Posterior cingulate gyrus (tissue), 11 donors: ENCODE data around the gene NKAP.

ENCODE experiments used
- DNase-seq, 10 donors: peaks; one replicate each; pipeline versions ENCODE4 v3.0.0 to v3.0.0-alpha.2; 2020 to 2021; ENCODE audit warnings: mixed read lengths in 3 of 10
- intact Hi-C: fragments of 100-400 bp; cut with DNase I; formaldehyde crosslinking; loops from one replicate; pipeline ENCODE4 v1.15.1; 2023

NKAP gene

DNA sequence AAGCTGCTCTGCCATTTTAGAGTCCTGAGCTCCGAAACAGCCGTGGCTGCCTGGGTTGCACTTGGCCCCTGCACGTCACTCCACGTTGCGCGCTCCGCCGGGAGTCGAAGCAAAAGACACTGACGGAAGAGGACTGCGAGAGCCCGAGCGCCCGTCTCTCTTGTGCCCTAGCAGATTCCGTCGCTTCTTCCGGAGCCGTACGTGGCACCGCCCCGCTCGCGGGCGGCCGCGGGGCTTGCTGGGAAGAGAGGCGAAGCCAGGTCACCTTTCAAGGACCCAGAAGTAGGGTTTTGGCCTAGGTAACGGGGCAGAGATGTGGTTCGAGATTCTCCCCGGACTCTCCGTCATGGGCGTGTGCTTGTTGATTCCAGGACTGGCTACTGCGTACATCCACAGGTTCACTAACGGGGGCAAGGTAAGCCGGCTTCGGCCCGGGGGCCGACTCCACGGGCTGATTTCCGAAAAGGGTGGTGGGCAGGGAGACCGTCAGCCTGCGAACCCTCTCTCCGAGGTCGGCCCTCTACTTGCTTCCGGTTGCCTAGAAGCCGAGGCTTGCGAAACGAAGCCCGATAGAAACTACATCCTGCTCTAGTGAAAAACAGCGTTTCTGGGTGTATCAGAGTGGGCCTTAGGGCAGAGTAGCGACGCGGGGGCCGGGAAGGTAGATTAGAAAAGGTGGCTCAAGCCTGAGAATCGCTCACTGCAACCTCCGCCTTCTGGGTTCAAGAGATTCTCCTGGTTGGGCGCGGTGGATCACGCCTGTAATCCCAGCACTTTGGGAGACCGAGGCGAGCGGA is 71.8 kb downstream of the NKAP start, which contains the start of the genes NDUFA1 and RNF113A:
TSS of gene NDUFA1 (plus strand) at position 234 of the 797 bp plus-strand sequence. CDS start at position 314, 80 bp downstream.
TSS of gene RNF113A (minus strand) at position 135 of the 797 bp plus-strand sequence. CDS start at position 15, 120 bp downstream.
- intact Hi-C loops, result loop anchor here (2.0 to 10.0 kb wide), 3 partner anchors 19 to 79 kb away; partner anchors contain the start of genes NKAP, RPL39 and UPF3B
- peak; percentile 70 to 97 (median 79) for DNase-seq

DNA sequence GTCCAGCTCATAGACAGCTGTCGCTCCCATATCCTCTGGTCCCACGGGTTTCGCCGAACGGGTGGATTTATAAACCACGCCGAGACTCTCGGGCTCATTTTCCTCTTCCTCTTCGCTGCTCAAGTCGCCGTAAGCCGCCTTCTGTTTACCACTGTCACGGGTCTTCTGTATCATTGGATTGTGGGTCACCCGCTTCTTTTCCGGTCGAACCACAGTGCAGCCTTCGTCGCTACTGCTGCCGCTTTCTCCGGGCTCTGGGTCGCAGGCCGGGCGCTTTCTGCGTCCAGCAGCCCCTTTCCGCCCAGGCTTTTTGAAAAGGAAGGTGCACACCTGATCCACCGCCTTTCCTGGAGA is 72.3 kb downstream of the NKAP start:
- intact Hi-C loops, result loop anchor here (2.0 to 10.0 kb wide), 3 partner anchors 18 to 79 kb away; partner anchors contain the start of genes NKAP, RPL39 and UPF3B
- DNase-seq, result no peak
